B cell (primary cell): ENCODE data around the gene NCK1. TPM values are rescaled to one million over a fixed set of nuclear protein-coding genes. Genes with fewer than 3 reads are reported as not detected.

ENCODE experiments used
- ATAC-seq: fragments of 200-7000 bp; cut with Tn5 transposase; one replicate; pipeline ENCODE4 v1.10.0; 2021; ENCODE audit warnings: low read depth, mild to moderate bottlenecking, moderate number of reproducible peaks, moderate library complexity
- CTCF ChIA-PET: fragments of 350-600 bp; sonication (Branson Sonifier 250); formaldehyde crosslinking; loops from one replicate; lab custom pipeline; 2021; ENCODE audit warnings: antibody characterized with exemption, inconsistent platforms; lab: Charles Lee
- POLR2A ChIA-PET: fragments of 350-600 bp; sonication (Branson Sonifier 250); formaldehyde crosslinking; loops from one replicate; lab custom pipeline; 2021; ENCODE audit warnings: antibody characterized with exemption; lab: Charles Lee
- DNase-seq: peaks from one replicate; pipeline ENCODE4 v3.0.0; 2013
- H2AFZ ChIP-seq: 2 replicates; pipeline ENCODE4 v1.6.1; 2012; ENCODE audit warnings: mild to moderate bottlenecking, low read depth, low read length; ENCODE audit not compliant: insufficient read depth, poor library complexity, severe bottlenecking
- H3K27ac ChIP-seq, 2 donors: 1 replicate in 1 of 2; 2 replicates in 1 of 2; pipeline ENCODE4 v1.5.1; 2012 to 2013; ENCODE audit warnings: low read length in 2 of 2, mild to moderate bottlenecking in 2 of 2, moderate library complexity in 1 of 2
- H3K27me3 ChIP-seq, 4 experiments: fragments of 200-600 bp in 1 of 4; sonication (generic) in 1 of 4; replicated peaks in 1 of 4; 1 replicate in 2 of 4; 2 replicates in 2 of 4; pipeline versions ENCODE4 v1.6.1 to v1.7.0; 2013 to 2016; ENCODE audit warnings: low read length in 3 of 4, mild to moderate bottlenecking in 2 of 4, mixed read lengths in 1 of 4, moderate library complexity in 1 of 4; ENCODE audit not compliant: insufficient read depth in 4 of 4, control insufficient read depth in 3 of 4; ENCODE audit errors: control extremely low read depth in 1 of 4
- H3K36me3 ChIP-seq, 2 experiments: replicated peaks in 1 of 2; 1 replicate in 1 of 2; 2 replicates in 1 of 2; pipeline versions ENCODE4 v1.6.1 to v1.7.1; 2013; ENCODE audit warnings: low read length in 1 of 2; ENCODE audit not compliant: insufficient read depth in 2 of 2, control insufficient read depth in 1 of 2; ENCODE audit errors: control extremely low read depth in 1 of 2, extremely low read depth in 1 of 2
- H3K4me1 ChIP-seq, 2 donors: fragments of 200-600 bp in 1 of 2; sonication (generic) in 1 of 2; 1 replicate in 1 of 2; 2 replicates in 1 of 2; pipeline versions ENCODE4 v1.5.1 to v1.6.1; 2013 to 2017; ENCODE audit warnings: low read length in 2 of 2; ENCODE audit not compliant: control insufficient read depth in 2 of 2, insufficient read depth in 2 of 2
- H3K4me2 ChIP-seq: replicated peaks from 2 replicates; pipeline ENCODE3; 2012; ENCODE audit warnings: mild to moderate bottlenecking, low read depth, low read length; ENCODE audit not compliant: poor library complexity, severe bottlenecking
- H3K4me3 ChIP-seq, 5 experiments: fragments of 200-600 bp in 1 of 5; sonication (generic) in 1 of 5; 1 replicate in 3 of 5; 2 replicates in 2 of 5; pipeline versions ENCODE4 v1.5.1 to v1.7.0; 2011 to 2016; ENCODE audit warnings: low read length in 4 of 5, mild to moderate bottlenecking in 4 of 5, low read depth in 2 of 5, control low read depth in 1 of 5, moderate library complexity in 1 of 5; ENCODE audit not compliant: insufficient read depth in 1 of 5; ENCODE audit errors: control extremely low read depth in 1 of 5, extremely low read depth in 1 of 5
- H3K79me2 ChIP-seq: fragments of 200-600 bp; sonication (generic); one replicate; pipeline ENCODE4 v1.6.0; 2016; ENCODE audit warnings: low read length; ENCODE audit not compliant: control insufficient read depth, insufficient read depth
- H3K9ac ChIP-seq: fragments of 200-600 bp; sonication (generic); 2 replicates; pipeline ENCODE4 v1.6.1; 2017; ENCODE audit warnings: mild to moderate bottlenecking, low read length, moderate library complexity
- H3K9me3 ChIP-seq, 3 donors: one replicate each; pipeline versions ENCODE4 v1.6.1 to v1.7.1; 2013; ENCODE audit warnings: low read length in 2 of 3; ENCODE audit not compliant: control insufficient read depth in 2 of 3, insufficient read depth in 1 of 3; ENCODE audit errors: control extremely low read depth in 1 of 3
- H4K20me1 ChIP-seq: 2 replicates; pipeline ENCODE4 v1.6.0; 2012; ENCODE audit warnings: mild to moderate bottlenecking, low read length; ENCODE audit not compliant: insufficient read depth, control insufficient read depth, poor library complexity, severe bottlenecking
- H3K27ac Mint-ChIP-seq: one replicate; pipeline ENCODE4 v1.8.0; 2021; ENCODE audit warnings: mixed read lengths
- H3K27me3 Mint-ChIP-seq: one replicate; pipeline ENCODE4 v1.8.0; 2021; ENCODE audit warnings: mixed read lengths
- H3K4me1 Mint-ChIP-seq: one replicate; pipeline ENCODE4 v1.8.0; 2021; ENCODE audit warnings: mixed read lengths
- H3K4me3 Mint-ChIP-seq: one replicate; pipeline ENCODE4 v1.8.0; 2021; ENCODE audit warnings: mixed read lengths
- H3K9me3 Mint-ChIP-seq: one replicate; pipeline ENCODE4 v1.8.0; 2022; ENCODE audit warnings: mixed read lengths; ENCODE audit not compliant: insufficient read depth
- CTCF ChIP-seq: fragments of 200-600 bp; IDR thresholded peaks from one replicate; pipeline ENCODE4 v1.8.0; 2022; ENCODE audit warnings: antibody characterized with exemption, mild to moderate bottlenecking
- EZH2 ChIP-seq: IDR thresholded peaks from 2 replicates; pipeline ENCODE4 v1.6.1; 2012; ENCODE audit warnings: borderline replicate concordance, low read depth, mild to moderate bottlenecking, moderate library complexity, low read length; ENCODE audit not compliant: insufficient read depth, poor library complexity, severe bottlenecking
- WGBS: methylation state at CpG from one replicate; pipeline ENCODE4 v1.1.5; 2013; ENCODE audit warnings: missing lambda C conversion rate; ENCODE audit not compliant: insufficient coverage; 5-methylcytosine and 5-hydroxymethylcytosine counted together
- intact Hi-C: fragments of 100-400 bp; cut with micrococcal nuclease; formaldehyde crosslinking; loops from one replicate; pipeline ENCODE4 v1.10.0; 2022
- polyA plus RNA-seq: library from polyadenylated mRNA; depleted of rRNA; stranded (reverse); fragments of >200 nt; gene quantifications from 2 replicates; pipeline ENCODE4 v1.2.3, GENCODE V29; 2012
- total RNA-seq, 2 donors: library from RNA; stranded (reverse); fragments of 120-200 nt in 1 of 2; gene quantifications; 1 replicate in 1 of 2; 2 replicates in 1 of 2; pipeline versions ENCODE4 v1.2.3 to v1.2.4, GENCODE V29; 2013 to 2022

The NCK1 gene
- total and polyA plus RNA-seq, 2 donors (not counting 1 experiment from before 2014, with no cell fraction given) = 12.6 to 32.4 TPM

GRCh38 chr3:136838641-136839555 is 23.1 kb upstream of the NCK1 start:
- Mint-ChIP-seq H3K9me3 (no peaks in the 10 kb centered on the region), H3K4me3 (no peak overlapping the region), H3K4me1 (no peaks in the 10 kb centered on the region), H3K27ac (no peak overlapping the region), H3K27me3 (no peaks in the 10 kb centered on the region)
- Histone ChIP-seq H3K9me3 (no peaks in the 10 kb centered on the region), H3K27ac (no peak overlapping the region), H3K27me3 (no peaks in the 10 kb centered on the region), H3K4me2 (no peak overlapping the region), H4K20me1 (no peaks in the 10 kb centered on the region), H3K36me3 (peaks cover 1 to 5% of the 10 kb centered on the region in 2 experiments), H2AFZ (no peak overlapping the region), H3K4me1 (no peaks in the 10 kb centered on the region), H3K9ac (no peak overlapping the region), H3K4me3 (no peak overlapping the region), H3K79me2 (no peaks in the 10 kb centered on the region)
- POLR2A ChIA-PET = no interaction called here
- no peak for DNase-seq
- intact Hi-C loops = no loop called here
- no peak for ATAC-seq
- CTCF ChIA-PET = interaction anchor here (0.6 to 1.0 kb wide), 3 partner anchors 11 to 584 kb away, joined by 3 to 4 read pairs (median 3); no protein-coding TSS in a partner anchor
- no CpG with 5 or more reads among the region's 1 CpG for WGBS
- no peak for TF ChIP-seq CTCF
- TF ChIP-seq EZH2 = no peak

GRCh38 chr3:136839556-136839931 is 22.5 kb upstream of the NCK1 start:
- H3K27ac ChIP-seq = no peak overlapping the region
- POLR2A ChIA-PET = no interaction called here
- TF ChIP-seq CTCF = no peak
- no peak for TF ChIP-seq EZH2
- Mint-ChIP-seq H3K27ac (no peak overlapping the region), H3K4me3 (no peak overlapping the region), H3K27me3 (no peaks in the 10 kb centered on the region), H3K9me3 (no peaks in the 10 kb centered on the region), H3K4me1 (no peaks in the 10 kb centered on the region)
- H3K4me1 ChIP-seq = no peaks in the 10 kb centered on the region
- H3K36me3 ChIP-seq = peaks cover 1 to 5% of the 10 kb centered on the region in 2 experiments
- no peak overlapping the region for H3K9ac ChIP-seq
- H4K20me1 ChIP-seq = no peaks in the 10 kb centered on the region
- no peaks in the 10 kb centered on the region for H3K79me2 ChIP-seq
- ATAC-seq (no peak), DNase-seq (no peak)
- H3K4me3 ChIP-seq = no peak overlapping the region
- no peaks in the 10 kb centered on the region for H3K27me3 ChIP-seq
- H2AFZ ChIP-seq = no peak overlapping the region
- CTCF ChIA-PET = interaction anchor here (0.8 to 1.0 kb wide), 2 partner anchors 10 to 174 kb away, joined by 3 read pairs; no protein-coding TSS in a partner anchor
- no peak overlapping the region for H3K4me2 ChIP-seq
- intact Hi-C loops = no loop called here
- no peaks in the 10 kb centered on the region for H3K9me3 ChIP-seq
